Neural progenitor cell (in vitro differentiated cells): Measurements from ENCODE around the gene ZSCAN18. TPM values are rescaled to one million over a fixed set of nuclear protein-coding genes. Genes with fewer than 3 reads are reported as not detected.
A peak's percentile ranks its signal among the peaks of the same experiment; 100 is the strongest.

Source experiments
- DNase-seq: peaks from one replicate; pipeline ENCODE4 v3.0.0-alpha.2; 2016; ENCODE audit warnings: low spot score
- H2AFZ ChIP-seq: fragments of 200-600 bp; sonication (generic); replicated peaks from 2 replicates; pipeline ENCODE4 v1.6.1; 2016; ENCODE audit warnings: antibody characterized with exemption
- H3F3A ChIP-seq: fragments of 200-600 bp; sonication (generic); 2 replicates; pipeline ENCODE4 v1.6.1; 2016; ENCODE audit warnings: antibody characterized with exemption, low read depth
- H3K27ac ChIP-seq: fragments of 200-600 bp; sonication (generic); 2 replicates; pipeline ENCODE4 v1.5.1; 2016; ENCODE audit warnings: mild to moderate bottlenecking
- H3K27me3 ChIP-seq: fragments of 200-600 bp; sonication (generic); 2 replicates; pipeline ENCODE4 v1.6.1; 2016; ENCODE audit warnings: mild to moderate bottlenecking, moderate library complexity
- H3K36me3 ChIP-seq: fragments of 200-600 bp; sonication (generic); 2 replicates; pipeline ENCODE4 v1.5.1; 2016
- H3K4me1 ChIP-seq: fragments of 200-600 bp; sonication (generic); 2 replicates; pipeline ENCODE4 v1.6.1; 2016; ENCODE audit warnings: mixed run types
- H3K4me2 ChIP-seq: fragments of 200-600 bp; sonication (generic); 2 replicates; pipeline ENCODE4 v1.6.1; 2016
- H3K4me3 ChIP-seq: fragments of 200-600 bp; sonication (generic); 2 replicates; pipeline ENCODE4 v1.5.1; 2016
- H3K79me2 ChIP-seq: fragments of 200-600 bp; sonication (generic); 2 replicates; pipeline ENCODE4 v1.6.1; 2016; ENCODE audit warnings: low read depth
- H3K9ac ChIP-seq: fragments of 200-600 bp; sonication (generic); 2 replicates; pipeline ENCODE4 v1.6.1; 2016
- H3K9me3 ChIP-seq: fragments of 200-600 bp; sonication (generic); 2 replicates; pipeline ENCODE4 v1.5.1; 2016; ENCODE audit warnings: low read depth
- H4K20me1 ChIP-seq: fragments of 200-600 bp; sonication (generic); 2 replicates; pipeline ENCODE4 v1.6.1; 2016; ENCODE audit warnings: low read depth
- H3K27ac Mint-ChIP-seq: 3 replicates; pipeline ENCODE4 v1.8.0; 2021; ENCODE audit warnings: mixed read lengths
- H3K27me3 Mint-ChIP-seq: 2 replicates; pipeline ENCODE4 v1.8.0; 2022; ENCODE audit warnings: low read depth, mild to moderate bottlenecking, inconsistent platforms, moderate library complexity, mixed read lengths; ENCODE audit not compliant: insufficient read depth
- H3K36me3 Mint-ChIP-seq: 3 replicates; pipeline ENCODE4 v1.8.0; 2021; ENCODE audit warnings: mixed read lengths
- H3K4me1 Mint-ChIP-seq: 3 replicates; pipeline ENCODE4 v1.8.0; 2021; ENCODE audit warnings: mixed read lengths
- H3K4me3 Mint-ChIP-seq: 3 replicates; pipeline ENCODE4 v1.8.0; 2021; ENCODE audit warnings: mild to moderate bottlenecking, moderate library complexity, mixed read lengths
- H3K9me3 Mint-ChIP-seq: 3 replicates; pipeline ENCODE4 v1.8.0; 2020; ENCODE audit warnings: mixed read lengths
- EZH2 ChIP-seq: fragments of 200-600 bp; sonication (generic); IDR thresholded peaks from 2 replicates; pipeline ENCODE4 v1.6.1; 2017; ENCODE audit warnings: antibody characterized with exemption, mild to moderate bottlenecking, moderate library complexity
- EZH2phosphoT487 ChIP-seq: fragments of 200-600 bp; sonication (generic); IDR thresholded peaks from 2 replicates; pipeline ENCODE4 v1.6.1; 2017; ENCODE audit warnings: antibody characterized with exemption
- total RNA-seq: library from RNA; depleted of rRNA; stranded (reverse); fragments of >200 nt; gene quantifications from 2 replicates; pipeline ENCODE4 v1.2.3, GENCODE V29; 2015; ENCODE audit warnings: low replicate concordance
- TF ChIP-seq, protein P1 (sequence below): fragments of 200-600 bp; sonication (generic); IDR thresholded peaks from 2 replicates; pipeline ENCODE4 v1.5.1; 2017; ENCODE audit warnings: antibody characterized with exemption, mild to moderate bottlenecking

Gene ZSCAN18
- total RNA-seq, 1 donor from 2014 or later: 49.1 TPM

DNA sequence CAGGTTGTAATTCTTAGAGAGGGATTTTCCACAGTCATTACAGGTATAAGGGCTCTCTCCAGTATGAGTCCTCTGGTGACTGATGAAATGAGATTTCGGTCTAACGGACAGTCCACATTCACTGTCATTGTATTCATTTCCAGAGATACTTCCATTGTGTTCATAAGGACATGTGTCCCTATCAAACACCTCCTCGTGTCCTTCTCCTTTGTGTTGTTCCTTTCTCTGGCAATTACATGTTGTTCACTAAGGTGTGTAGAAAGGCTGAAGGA is 10.5 kb upstream of the ZSCAN18 start:
- no peaks in the 10 kb centered on the region for H3K4me1 Mint-ChIP-seq
- no peak overlapping the region for H2AFZ ChIP-seq
- no peak overlapping the region for H3K27ac ChIP-seq
- no peak overlapping the region for H3K4me2 ChIP-seq
- TF ChIP-seq, protein P1, sequence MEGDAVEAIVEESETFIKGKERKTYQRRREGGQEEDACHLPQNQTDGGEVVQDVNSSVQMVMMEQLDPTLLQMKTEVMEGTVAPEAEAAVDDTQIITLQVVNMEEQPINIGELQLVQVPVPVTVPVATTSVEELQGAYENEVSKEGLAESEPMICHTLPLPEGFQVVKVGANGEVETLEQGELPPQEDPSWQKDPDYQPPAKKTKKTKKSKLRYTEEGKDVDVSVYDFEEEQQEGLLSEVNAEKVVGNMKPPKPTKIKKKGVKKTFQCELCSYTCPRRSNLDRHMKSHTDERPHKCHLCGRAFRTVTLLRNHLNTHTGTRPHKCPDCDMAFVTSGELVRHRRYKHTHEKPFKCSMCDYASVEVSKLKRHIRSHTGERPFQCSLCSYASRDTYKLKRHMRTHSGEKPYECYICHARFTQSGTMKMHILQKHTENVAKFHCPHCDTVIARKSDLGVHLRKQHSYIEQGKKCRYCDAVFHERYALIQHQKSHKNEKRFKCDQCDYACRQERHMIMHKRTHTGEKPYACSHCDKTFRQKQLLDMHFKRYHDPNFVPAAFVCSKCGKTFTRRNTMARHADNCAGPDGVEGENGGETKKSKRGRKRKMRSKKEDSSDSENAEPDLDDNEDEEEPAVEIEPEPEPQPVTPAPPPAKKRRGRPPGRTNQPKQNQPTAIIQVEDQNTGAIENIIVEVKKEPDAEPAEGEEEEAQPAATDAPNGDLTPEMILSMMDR: no peak
- no peak for TF ChIP-seq EZH2phosphoT487
- no peak for TF ChIP-seq EZH2
- DNase-seq: no peak
- H3K9me3 Mint-ChIP-seq: peaks cover 74% of the 10 kb centered on the region
- H3F3A ChIP-seq: no peaks in the 10 kb centered on the region
- H3K4me3 ChIP-seq: no peak overlapping the region
- peaks cover 9% of the 10 kb centered on the region for H3K27me3 Mint-ChIP-seq
- H3K79me2 ChIP-seq: no peaks in the 10 kb centered on the region
- no peaks in the 10 kb centered on the region for H3K4me1 ChIP-seq
- H3K4me3 Mint-ChIP-seq: no peak overlapping the region
- peaks cover 24% of the 10 kb centered on the region for H3K9me3 ChIP-seq
- H3K27ac Mint-ChIP-seq: no peak overlapping the region
- H3K9ac ChIP-seq: no peak overlapping the region
- peaks cover 4% of the 10 kb centered on the region for H3K36me3 Mint-ChIP-seq
- no peaks in the 10 kb centered on the region for H4K20me1 ChIP-seq
- H3K27me3 ChIP-seq: no peaks in the 10 kb centered on the region
- no peaks in the 10 kb centered on the region for H3K36me3 ChIP-seq

DNA sequence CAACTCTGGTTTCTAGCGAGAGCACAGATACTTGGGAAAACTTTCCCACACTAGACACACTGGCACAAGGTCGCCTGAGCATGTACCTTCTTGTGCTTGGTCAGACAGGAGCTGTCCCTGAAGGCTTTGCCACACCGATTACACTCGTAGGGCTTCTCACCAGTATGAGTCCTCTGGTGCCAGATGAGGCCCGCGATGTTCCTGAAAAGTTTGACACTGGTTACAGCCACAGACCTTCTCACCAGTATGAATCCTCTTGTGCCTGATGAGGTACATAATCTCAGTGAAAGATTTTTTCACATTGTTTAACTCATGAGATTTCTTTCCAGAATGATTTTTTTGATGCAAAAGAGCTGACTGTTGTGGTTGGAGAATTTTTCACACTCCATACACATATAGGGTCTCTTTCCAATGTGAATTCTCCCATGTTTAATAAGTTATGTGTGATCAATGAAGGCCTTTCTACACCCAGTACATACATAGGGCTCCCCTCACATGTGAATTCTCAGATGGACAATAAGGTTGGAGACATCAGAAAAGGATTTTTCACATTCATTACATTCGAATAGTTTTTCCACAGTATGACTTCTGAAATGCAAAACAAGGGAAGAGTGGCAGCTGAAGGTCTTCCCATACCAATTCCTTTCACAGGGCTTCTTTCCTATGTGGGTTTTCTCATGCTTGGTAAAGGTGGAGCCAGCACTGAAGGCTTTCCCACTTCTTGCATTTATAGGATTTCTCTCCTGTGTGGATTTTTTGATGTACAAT is 9.9 kb upstream of the ZSCAN18 start:
- Histone ChIP-seq H3K9me3 (peaks cover 24% of the 10 kb centered on the region), H3K9ac (no peak overlapping the region), H3F3A (no peaks in the 10 kb centered on the region), H3K27me3 (no peaks in the 10 kb centered on the region), H3K4me3 (no peak overlapping the region), H2AFZ (no peak overlapping the region), H3K4me1 (no peaks in the 10 kb centered on the region), H3K4me2 (no peak overlapping the region), H4K20me1 (no peaks in the 10 kb centered on the region), H3K36me3 (no peaks in the 10 kb centered on the region), H3K79me2 (no peaks in the 10 kb centered on the region), H3K27ac (no peak overlapping the region)
- DNase-seq: no peak
- no peak overlapping the region for H3K4me3 Mint-ChIP-seq
- peaks cover 11% of the 10 kb centered on the region for H3K27me3 Mint-ChIP-seq
- no peaks in the 10 kb centered on the region for H3K4me1 Mint-ChIP-seq
- no peak for TF ChIP-seq EZH2phosphoT487
- TF ChIP-seq, protein P1: no peak
- TF ChIP-seq EZH2: no peak
- H3K36me3 Mint-ChIP-seq: peaks cover 4% of the 10 kb centered on the region
- peaks cover 74% of the 10 kb centered on the region for H3K9me3 Mint-ChIP-seq
- H3K27ac Mint-ChIP-seq: no peak overlapping the region

DNA sequence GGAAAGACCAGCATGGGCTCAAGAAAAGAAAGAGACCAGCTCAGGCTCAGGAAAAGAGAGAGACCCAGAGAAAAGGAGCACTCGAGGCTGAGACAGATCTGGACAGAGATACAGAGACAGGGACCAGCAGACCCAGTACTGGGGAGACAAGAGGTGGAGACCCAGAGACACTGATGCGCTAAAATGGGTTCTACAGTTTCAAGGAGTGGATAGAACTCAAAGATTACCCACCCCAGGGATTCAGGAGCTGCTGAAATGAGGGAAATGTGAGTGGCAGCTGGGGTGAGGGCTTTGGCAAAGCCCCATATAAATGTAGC is 609 bp upstream of the ZSCAN18 start:
- Histone ChIP-seq H3F3A (peaks cover 4% of the 10 kb centered on the region), H3K4me1 (no peaks in the 10 kb centered on the region), H3K4me3 (peak overlapping the region; percentile 99), H3K36me3 (no peaks in the 10 kb centered on the region), H3K9ac (peak overlapping the region; percentile 41), H3K27ac (peak overlapping the region; percentile 88), H4K20me1 (no peaks in the 10 kb centered on the region), H3K27me3 (no peaks in the 10 kb centered on the region), H3K79me2 (peaks cover 38% of the 10 kb centered on the region), H3K9me3 (no peaks in the 10 kb centered on the region), H3K4me2 (peak overlapping the region; percentile 85), H2AFZ (peak overlapping the region; percentile 97)
- TF ChIP-seq EZH2: no peak
- TF ChIP-seq EZH2phosphoT487: no peak
- TF ChIP-seq, protein P1: no peak
- H3K27ac Mint-ChIP-seq: peak overlapping the region; percentile 100
- peak overlapping the region; percentile 89 for H3K4me3 Mint-ChIP-seq
- H3K9me3 Mint-ChIP-seq: peaks cover 66% of the 10 kb centered on the region
- no peak for DNase-seq
- H3K36me3 Mint-ChIP-seq: peaks cover 20% of the 10 kb centered on the region
- H3K27me3 Mint-ChIP-seq: peaks cover 7% of the 10 kb centered on the region
- H3K4me1 Mint-ChIP-seq: peaks cover 5% of the 10 kb centered on the region
